Left hindlimb (tissue), 1 donor: ENCODE results near the gene WNT7A.

ENCODE experiments used
- DNase-seq: peaks from one replicate; pipeline ENCODE4 v3.0.0-alpha.2; 2018

The WNT7A gene

GRCh38 chr3:13791198-13792050 is 88.4 kb downstream of the WNT7A start:
- no peak for DNase-seq

DNA sequence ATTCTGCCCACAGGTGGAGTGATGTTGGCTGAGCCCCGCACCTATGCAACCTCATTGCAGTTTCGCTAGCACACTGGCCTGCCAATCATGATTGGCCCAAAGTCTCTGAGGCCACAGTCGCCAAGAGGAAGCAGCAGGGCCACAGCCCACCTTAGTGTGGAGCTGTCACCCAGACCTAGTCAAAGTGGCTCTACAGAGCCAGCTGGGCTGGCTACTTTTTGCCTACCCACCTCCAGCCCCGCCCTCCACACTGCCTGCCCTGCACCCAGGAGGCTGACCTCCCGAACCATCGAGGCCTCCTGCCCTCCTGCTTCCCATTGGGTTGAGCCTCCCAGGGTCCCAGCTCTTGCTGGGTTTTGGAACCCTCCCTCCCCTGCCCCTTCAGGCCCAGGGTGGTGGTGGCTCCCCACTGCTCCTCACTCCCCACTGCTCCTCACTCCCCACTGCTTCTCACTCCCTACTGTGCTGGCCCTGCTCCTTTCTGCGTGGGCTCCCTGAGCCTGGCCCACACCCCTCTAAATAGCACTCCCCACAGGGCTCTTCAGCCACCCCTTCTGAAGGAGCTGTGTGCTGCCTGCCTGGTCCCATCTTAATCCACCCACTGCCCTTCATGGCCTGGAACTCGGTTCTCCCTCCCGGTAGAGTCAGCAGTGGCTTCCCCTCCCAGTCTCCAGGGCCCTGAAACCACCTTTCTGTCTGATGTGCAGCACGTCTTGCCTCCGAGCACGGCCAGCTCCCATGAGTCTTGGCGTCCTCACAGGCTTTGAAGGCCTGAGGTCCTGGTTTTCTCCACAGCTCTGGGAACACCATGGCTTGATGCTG is 89.3 kb downstream of the WNT7A start:
- DNase-seq: no peak

GRCh38 chr3:13788522-13789424 is 91.1 kb downstream of the WNT7A start:
- no peak for DNase-seq

DNA sequence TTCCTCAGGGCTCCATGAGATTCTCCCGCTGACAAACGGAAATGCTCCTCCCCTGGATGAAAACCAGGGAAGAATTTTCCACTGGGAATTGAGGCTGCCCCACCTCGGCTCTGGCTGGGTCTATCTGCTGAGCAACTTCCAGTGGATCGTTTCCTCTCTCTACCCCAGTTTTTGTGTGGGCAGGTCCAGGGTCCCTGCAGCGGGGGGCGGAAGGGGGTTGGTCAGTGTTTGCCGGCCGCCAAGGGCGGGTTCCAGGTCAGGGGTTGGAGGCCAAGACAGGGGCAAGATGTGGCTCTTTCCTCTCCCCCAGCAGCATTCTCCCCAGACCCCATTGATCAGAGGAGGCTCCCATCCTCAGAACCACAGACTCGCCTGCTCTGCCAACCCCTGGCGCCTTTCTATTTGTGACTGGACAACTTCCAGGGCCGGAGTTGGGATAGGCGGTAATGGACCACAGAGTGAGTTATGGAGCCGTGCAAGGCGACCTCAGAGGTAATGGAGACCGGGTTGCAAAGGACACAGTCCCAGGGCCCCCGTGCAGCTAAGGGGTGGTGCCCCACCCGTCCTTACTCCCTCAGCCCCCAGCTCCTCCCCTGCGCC is 92.2 kb downstream of the WNT7A start:
- no peak for DNase-seq

- no peak for DNase-seq
Observed at GRCh38 chr3:13786811-13787210, 93.1 kb downstream of the WNT7A start.

DNA sequence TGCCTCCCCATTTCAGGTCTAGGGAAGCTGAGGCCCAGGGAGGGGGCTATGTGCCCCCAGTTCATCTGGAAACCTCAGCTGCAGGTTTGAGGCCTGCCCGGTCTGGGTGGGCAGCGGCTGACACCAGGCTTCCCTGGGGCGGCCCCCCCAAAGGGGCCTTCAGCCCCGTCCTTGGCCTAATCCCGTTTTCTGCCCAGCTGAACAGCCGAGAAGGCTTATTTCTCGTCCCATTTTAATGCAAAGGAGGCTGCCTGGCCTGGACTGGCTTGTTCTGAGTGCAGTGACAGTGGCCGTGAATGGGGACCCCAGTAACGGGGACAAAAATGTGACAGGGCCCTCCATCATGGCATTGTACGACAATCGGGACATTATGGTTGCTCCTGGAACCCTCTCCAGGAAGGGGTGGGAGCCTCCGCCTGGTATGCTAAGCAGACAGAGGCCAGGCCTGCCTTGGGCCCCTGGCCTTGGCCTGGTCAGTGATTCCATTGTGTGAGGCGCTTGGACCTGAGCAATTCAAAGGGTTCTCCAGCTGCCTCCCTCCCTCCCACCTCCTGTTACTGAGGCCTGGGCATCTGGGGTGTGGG is 93.9 kb downstream of the WNT7A start:
- no peak for DNase-seq

GRCh38 chr3:13785351-13785750 is 94.5 kb downstream of the WNT7A start:
- no peak for DNase-seq

GRCh38 chr3:13783476-13783875 is 96.4 kb downstream of the WNT7A start:
- DNase-seq: no peak

DNA sequence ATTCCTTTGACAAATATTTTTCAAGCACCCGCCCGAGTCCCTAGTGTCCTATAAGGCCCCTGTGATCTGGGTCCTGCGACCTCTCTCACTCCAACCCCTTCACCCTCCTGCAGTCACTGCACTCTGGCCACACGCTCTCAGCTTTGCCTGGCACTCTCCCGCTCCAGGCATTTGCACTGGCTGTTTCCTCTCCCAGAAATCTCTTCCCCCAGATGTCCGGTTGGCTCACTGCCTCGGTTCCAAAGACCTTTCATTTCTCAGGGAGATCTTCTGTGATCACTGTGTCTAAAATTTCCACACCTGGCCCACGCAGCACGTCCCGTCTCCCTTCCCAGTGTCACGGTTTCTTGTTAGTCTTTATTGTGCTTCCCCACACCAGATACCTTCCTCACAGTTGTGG is 97.4 kb downstream of the WNT7A start:
- DNase-seq: no peak

- no peak for DNase-seq
Observed at GRCh38 chr3:13781417-13781816, 98.5 kb downstream of the WNT7A start.

DNA sequence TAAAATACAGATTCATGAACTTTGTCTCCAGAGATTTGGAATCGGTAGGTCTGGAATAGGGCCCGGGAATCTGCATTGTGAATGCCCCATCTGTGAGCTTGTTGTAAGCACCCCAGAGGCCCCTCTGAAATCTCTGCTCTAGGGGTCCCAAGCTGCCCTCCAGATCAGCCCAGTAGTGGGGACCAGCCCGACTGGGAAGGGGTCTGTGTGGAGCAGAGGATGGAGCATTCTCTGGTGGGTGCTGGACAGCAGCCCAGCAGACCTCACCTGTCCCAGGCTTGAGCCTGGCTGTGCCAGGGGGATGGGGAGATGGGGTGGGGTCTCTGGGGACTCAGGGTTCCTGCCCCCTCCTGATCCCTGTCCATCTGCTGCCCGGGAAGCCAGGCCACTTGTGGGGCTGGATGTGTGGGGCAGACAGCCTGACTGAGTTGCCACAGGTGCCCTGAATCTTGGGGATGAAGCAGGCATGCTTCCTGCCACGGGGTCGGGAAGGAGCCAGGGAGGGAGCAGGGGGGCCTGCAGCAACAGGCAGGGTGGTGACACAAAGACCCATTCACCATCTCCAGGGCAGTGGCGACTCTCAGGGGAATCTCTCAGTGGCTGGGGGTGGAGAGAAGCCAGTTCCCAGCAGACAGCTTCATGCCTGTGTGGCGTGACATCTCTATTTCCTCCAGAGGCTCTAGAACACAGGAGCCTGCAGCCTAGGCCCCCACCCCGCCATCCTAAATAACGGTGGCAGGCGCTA is 99.3 kb downstream of the WNT7A start:
- no peak for DNase-seq

DNA sequence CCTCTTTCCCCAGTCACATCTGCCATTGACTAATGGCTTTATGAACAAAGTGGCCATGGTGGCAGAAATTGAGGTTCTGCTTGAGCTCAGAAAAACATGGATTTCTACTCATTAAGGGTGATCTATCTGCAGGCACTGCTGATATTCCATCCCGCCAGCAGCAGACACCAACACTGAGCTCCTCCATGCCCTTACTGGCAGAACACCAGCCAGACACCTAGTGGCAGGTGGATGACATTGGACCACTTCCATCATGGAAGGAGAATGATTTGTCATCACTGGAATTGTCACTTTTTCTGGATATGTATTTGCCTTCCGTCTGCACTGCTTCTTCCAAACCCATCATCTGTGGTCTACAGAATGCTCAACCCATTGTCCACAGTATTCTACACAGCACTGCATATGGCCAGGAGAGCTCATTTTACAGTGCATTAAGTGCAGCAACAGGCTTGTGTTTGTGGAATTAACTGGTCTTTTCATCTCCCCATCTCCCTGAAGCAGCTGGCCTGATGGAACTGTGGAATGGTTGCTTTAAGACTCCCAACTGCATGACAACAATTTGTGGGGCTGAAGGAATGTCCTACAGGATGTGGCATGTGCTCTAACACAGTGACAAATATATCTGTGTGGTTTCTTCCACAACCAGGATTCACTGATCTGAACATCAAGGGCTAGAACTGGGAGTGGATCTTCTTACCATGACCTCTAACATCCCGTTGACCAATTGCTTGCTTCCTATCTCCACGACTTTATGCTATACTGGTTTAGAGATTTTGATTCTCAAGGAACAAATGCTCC is 103.4 kb downstream of the WNT7A start:
- no peak for DNase-seq

DNA sequence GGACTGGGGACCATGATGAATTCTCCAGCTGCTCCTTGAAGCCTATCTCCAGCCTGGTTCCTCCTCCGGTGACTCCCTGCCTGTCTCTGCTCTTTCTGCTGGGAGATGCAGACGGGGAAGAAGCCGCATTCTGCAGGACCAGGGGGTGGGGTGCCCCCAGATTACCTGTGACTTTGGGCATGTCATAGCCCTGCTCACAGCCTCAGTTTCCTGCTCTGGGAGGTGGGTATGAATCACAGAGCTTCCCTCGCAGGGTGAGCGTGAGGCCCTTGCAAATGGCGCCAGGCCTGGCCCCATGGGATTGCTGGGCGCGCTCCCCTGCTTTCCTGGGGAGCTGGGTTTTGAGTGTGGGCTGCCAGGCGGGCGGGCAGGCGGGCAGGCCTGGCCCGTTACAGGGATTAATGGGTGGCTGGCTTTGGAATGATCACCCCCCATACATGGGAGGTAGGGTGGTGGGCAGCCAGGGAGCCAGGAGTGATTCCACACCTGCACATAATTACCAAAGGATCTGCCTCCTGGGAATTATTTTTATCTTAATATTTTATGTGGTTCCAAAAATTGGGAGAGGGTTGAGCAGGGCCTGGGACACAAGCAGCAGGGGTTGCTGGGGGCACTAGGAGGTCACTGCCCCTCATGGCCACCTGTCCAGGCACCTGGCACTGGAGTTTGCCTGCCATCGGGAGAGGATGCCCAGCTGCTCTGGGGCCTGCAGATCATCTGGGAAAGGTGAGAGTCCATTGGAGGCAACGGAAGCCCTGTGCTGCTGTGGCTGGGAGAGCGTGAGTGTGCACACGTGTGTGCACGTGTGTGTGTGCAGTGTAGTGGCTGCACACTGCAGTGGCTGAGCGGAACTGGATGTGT is 106.8 kb downstream of the WNT7A start:
- DNase-seq: no peak

DNA sequence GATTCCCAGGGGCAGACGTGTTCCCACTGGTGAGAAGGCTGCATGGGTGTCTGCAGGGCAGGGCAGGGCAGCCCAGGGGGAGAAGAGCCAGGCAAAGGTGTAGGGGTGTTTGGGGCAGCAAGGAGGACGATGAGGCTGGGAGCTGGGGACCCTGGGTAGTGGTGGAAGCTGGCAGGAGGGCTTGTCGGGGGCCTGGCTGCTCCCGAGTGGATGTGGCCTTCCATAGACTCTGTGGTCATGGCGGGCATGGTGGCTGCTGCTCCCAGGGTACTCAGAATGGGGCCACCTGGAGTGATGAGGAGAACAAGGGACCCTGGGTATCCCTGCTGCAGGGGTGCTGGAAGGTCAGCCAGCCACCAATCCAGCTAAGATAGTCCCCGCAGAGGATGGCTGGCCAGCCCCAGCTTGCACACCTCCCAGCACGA is 107.5 kb downstream of the WNT7A start:
- DNase-seq: no peak

DNA sequence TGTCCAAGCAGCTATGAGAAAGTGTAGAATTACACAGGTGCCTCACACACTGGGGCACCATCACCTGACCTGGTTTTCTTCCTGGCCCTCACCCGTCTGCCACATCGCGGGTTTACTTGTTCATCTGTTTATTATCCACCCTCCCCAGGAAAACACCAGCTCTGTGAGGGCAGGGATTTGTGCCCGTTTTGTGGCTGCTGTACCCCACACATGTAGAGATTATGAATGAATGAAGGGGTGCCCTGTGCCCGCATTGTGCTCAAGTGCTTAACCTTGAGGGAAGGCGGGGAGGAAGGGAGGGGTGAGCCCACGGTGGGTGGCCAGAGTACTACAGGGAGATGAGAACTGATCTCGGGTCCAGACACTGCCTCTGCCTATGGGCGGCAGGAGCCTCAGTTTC is 108.4 kb downstream of the WNT7A start:
- DNase-seq: no peak

DNA sequence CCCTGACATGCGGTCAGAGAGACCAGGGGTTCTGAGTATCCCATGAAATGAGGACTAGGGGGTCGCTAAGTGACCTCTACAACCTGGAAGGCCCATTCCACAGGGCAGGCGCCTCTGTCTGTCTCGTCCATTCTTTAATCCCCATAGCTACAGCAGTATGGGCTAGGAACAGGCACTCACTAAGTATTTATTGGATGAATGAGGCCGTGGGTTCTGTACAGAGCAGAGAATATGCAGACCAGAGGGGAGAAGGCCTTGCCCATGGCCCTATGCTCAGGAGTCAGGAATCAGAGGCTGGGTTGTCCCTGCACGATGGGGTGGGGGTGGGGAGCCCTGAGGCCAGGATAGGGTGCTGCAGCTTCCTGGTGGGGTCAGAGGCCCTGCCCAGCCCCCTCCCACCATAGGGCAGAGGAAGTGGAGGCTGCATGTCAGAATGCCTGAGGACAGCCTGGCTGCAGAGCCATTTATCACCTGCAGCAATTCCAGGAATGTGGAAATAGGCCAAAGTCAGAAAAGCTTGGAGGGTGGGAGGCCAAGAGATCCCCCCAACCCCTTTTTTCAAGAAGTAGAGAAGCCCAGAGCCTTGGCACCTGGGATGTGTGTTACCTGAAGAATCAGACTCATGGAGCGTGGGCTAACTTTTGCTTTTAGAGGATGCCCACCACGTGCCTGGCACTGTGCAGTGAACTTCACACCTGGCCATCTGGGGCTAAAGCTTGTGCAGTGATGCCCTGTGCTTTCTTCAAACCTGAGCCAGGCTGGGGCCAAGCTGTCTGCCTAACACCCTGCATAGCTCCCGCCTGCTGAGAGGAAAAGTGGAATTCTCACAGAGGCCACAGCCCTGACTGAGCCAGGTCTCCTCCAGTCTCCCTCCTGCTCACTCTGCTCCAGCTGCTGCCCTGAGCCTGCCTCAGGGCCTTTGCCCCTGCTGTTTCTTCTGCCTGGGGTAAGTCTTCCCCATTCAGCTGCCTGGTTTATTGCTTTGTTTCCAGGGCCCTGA is 109.4 kb downstream of the WNT7A start:
- no peak for DNase-seq

GRCh38 chr3:13769422-13769821 is 110.4 kb downstream of the WNT7A start:
- no peak for DNase-seq

DNA sequence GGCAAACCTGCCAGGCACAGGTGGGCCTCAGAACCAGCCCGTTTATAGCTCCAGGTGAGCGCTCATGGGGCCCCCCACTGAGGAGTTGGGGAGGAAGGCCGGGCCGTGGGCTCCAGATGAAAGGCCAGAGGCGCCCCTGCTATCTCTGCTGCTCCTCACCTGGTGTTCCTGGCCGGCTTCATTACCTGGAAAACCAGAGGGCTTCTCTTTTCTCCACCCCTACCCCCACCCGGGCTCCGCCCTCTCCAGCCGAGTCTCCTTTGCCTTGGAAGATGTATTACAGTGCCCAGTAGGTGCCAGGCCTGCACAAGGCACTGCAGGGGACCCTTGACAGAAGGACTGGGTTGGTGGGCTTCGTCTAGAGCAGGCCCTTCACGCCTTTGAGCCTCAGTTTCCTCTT is 111.4 kb downstream of the WNT7A start:
- no peak for DNase-seq
